Epidermal melanocyte (primary cell): ENCODE measurements around the gene CLIP2.
"Not testable (repeated sequence)": the region's sequence is repeated elsewhere in the genome, so short reads cannot be mapped to it uniquely, and the experiment has no call there.

Experiments
- DNase-seq: peaks from one replicate; pipeline ENCODE4 v3.0.0; 2011; ENCODE audit warnings: low spot score; ENCODE audit not compliant: insufficient read length

Gene CLIP2

GRCh38 chr7:74403521-74404387 is 114.5 kb downstream of the CLIP2 start:
- no peak for DNase-seq

GRCh38 chr7:74404388-74404700 is 115.1 kb downstream of the CLIP2 start:
- DNase-seq: no peak

GRCh38 chr7:74404741-74405140 is 115.5 kb downstream of the CLIP2 start:
- no peak for DNase-seq

GRCh38 chr7:74405191-74405898 is 116.1 kb downstream of the CLIP2 start:
- DNase-seq: no peak

DNA sequence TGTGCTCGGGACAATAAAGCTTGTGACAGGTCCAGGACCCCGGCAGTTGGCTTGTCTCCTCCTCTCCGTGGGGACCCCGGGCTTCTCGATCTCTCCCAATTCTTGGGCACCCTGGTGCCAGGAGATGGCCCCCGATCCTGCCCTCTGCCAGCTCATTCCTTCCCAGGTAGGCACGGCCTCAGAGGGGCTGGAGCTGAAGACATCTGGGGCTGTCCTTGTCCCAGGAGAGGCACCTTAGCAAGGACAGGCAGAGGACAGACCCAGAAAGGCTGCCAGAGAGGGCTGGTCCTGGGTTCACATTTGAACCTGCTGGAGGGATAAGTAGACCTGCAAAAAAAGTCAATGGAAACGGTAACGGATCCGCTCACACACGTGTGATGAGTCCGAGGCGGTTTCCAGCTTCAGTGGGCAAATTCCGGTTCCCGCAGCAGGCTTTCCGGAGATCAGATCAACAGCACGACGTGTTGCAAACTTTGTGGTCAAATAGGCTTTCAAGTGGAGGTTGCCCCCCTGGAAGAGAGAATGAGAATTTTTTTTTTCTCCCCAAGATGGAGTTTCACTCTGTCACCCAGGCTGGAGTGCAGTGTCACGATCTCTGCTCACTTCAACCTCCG is 116.8 kb downstream of the CLIP2 start:
- no peak for DNase-seq

- no peak for DNase-seq
Measured at GRCh38 chr7:74407958-74408357, 118.8 kb downstream of the CLIP2 start.

DNA sequence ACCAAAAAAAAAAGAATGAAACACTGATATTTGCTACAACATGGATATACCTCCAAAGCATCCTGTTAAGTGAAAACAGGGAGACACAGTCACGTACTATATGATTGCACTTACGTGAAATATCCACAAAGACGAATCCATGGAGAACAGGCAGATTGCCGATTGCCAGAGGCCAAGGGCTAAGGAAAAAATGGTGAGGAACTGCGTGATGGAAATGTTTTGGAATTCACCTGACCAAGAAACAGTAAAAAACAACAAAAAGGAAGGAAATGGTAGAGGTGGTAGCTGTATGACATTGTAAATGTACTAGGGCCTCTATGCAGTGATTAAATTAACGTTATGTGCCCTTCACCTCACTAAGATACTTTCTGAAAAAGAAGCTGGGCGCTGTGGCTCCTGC is 120.4 kb downstream of the CLIP2 start:
- DNase-seq: no peak

DNA sequence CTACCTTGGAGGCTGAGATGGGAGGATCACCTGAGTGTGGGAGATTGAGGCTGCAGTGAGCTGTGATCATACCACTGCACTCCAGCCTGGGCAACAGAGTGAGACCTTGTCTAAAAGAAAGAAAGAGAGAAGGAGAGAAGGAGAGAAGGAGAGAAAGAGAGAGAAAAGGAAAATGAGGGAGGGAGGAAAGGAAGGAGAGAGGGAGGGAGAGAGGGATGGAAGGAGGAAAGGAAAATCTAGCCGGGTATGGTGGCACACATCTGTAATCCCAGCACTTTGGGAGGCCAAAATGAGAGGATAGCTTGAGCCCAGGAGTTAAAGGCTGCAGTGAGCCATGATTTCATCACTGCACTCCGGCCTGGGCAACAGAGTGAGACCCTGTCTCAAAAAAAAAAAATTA is 121.6 kb downstream of the CLIP2 start:
- no peak for DNase-seq

DNA sequence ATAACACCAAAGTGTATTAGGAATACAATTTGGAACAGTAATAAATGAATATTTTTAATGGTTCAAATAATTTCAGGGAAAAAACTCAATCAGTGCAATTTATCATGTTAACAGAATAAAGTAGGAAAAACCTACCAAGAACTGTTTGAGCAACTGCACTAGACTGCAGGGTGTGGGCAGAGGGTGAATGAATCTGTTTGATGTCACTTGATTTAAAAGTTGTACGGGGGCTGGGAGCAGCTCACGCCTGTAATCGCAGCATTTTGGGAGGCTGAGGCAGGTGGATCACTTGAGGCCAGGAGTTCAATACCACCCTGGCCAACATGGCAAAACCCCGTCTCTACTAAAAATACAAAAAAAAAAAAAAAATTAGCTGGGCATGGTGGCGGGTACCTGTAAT is 122.4 kb downstream of the CLIP2 start:
- DNase-seq: not testable (repeated sequence)

GRCh38 chr7:74412056-74412455 is 122.8 kb downstream of the CLIP2 start:
- no peak for DNase-seq

- no peak for DNase-seq
Measured at GRCh38 chr7:74412603-74413002, 123.4 kb downstream of the CLIP2 start.

DNA sequence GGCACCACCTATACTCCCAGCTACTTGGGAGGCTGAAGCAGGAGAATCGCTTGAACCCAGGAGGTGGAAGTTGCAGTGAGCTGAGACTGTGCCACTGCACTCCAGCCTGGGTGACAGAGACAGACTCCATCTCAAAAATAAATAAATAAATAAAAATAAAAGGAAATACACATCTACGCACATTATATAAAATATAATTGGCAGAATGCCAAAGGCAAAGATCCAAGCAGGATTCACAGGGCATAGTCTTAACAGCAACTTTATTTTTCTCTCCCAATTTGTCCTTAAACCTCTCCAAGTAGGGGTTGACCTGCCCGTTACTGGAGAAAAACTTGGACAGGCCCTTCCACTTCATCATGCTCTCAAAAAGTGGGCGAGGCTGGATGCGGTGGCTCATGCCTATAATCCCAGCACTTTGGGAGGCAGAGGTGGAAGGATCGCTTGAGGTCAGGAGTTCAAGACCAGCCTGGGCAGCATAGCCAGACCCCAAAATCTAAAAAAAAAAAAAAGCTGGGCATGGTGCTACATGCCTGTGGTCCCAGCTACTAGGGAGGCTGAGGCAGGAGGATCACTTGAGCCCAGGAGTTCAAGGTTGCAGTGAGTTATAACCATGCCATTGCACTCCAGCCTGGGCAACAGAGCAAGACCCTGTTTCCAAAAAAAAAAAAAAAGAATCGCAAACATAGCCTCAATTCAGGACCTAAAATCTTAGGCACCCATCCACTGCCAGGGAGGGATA is 125.6 kb downstream of the CLIP2 start:
- not testable (repeated sequence) for DNase-seq

- DNase-seq: peak; percentile 88
Measured at GRCh38 chr7:74417419-74417971, 128.3 kb downstream of the CLIP2 start.

GRCh38 chr7:74418076-74418475 is 128.9 kb downstream of the CLIP2 start:
- DNase-seq: no peak

GRCh38 chr7:74418538-74418937 is 129.3 kb downstream of the CLIP2 start:
- no peak for DNase-seq

DNA sequence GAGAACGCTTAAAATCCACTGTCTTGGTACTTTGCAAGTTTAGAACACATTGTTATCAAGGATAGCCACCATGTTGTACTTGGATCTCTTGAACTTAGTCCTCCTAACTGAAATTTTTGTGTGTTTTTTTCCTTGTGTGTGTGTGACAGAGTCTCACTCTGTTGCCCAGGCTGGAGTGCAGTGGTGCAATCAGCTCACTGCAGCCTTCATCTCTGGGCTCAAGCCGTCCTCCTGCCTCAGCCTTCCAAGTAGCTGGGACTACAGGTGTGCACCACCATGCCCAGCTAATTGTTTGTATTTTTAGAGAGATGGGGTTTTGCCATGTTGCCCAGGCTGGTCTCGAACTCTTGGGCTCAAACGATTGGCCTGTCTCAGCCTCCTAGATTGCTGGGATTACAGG is 130.0 kb downstream of the CLIP2 start:
- DNase-seq: not testable (repeated sequence)

- DNase-seq: no peak
Measured at GRCh38 chr7:74420006-74420405, 130.8 kb downstream of the CLIP2 start.

DNA sequence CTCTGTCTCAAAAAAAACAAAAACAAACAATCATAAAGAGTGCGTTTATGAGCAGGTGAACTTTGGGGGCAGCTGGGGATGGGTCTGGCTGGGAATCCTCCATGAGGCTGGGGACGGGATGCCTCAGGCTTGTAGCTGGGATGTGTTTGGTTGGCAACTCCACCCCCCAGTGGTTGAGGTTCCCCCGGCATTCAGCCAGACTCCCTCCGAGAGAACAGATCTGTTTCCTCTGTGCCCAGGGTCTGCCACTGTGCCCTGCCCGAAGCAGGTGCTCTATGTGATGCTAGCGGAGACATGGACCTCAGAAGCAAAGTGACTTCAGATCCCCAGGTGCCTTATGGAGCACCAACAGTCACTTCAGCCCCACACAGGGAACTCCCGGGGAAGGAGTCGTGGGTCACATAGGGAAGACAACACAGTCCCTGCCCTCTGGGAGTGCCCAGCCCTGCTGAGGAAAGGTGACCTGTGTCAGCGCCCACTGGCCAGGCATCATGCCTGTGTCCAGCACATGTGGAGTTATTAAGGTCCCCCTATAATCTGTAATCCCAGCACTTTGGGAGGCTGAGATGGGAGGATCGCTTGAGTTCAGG is 135.2 kb downstream of the CLIP2 start:
- DNase-seq: no peak

GRCh38 chr7:74428023-74428422 is 138.8 kb downstream of the CLIP2 start:
- no peak for DNase-seq

DNA sequence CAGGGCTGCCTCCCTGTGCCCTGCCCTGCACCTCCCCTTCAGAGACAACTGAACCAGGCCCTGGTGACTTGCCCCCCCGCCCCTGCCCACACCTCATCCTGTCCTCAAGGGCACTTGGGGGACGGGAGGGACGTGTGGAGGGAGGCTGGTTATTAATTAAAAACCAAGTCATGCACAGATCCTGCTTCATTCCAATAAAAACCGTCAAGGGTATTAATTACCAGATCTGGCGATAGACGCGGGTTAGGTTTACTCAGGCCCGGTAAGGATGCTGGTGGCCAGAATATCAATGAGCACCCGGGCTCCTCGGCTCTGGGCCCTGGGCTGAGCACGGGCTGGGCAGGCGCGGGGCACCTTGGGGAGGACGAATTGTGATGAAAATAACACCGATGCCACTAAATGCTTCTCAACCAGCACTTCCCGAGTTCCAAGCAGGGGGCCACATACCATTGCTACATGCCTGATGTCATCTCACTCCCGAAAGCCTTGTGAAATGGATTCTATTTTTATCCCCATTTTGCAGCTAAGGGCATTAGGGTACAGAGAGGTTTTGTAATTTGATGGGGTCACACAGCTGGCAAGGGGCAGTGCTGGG is 140.0 kb downstream of the CLIP2 start:
- no peak for DNase-seq

DNA sequence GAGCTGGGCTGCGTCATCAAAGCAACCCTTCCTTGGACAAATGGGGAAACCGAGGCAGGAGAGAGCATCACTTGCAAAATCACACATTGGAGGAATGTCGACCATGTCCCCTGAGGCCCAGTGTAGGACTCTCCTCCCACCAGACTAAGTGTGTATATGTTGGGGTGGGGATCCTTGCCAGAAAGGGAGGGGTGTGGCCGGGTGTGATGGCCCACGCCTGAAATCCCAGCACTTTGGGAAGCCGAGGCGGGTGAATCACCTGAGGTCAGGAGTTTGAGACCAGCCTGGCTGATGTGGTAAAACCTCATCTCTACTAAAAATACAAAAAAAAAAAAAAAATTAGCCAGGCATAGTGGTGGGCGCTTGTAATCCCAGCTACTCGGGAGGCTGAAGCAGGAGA is 141.2 kb downstream of the CLIP2 start:
- not testable (repeated sequence) for DNase-seq
